NCI-H526 treated with DMSO at 0.1 percent for 48 hours (cell line): ENCODE data around the gene TBXAS1.
A peak's percentile ranks its signal among the peaks of the same experiment; 100 is the strongest.

Experiments
- DNase-seq: peaks from one replicate; lab custom pipeline; 2025; lab: John Stamatoyannopoulos, UW

Gene TBXAS1

DNA sequence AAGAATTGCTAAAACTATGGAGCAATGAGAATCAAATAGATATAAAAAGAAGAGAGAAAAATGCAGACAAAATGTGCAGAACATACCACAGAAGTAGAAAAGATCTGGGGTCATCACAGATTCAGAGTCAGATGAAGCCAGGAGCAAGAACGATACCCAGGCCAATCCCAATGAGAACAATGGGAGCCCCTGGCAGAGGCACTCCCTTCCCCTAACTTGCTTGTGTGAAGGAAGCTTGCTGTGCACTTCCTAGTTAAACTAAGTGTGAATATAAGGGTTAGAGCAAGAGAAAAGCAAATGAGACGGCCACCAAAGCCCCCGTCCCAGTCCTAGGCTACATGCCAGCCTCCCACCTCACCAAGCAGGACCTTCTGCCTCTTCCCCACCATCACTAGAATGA, 221.0 kb downstream of the TBXAS1 start:
- DNase-seq, result no peak

DNA sequence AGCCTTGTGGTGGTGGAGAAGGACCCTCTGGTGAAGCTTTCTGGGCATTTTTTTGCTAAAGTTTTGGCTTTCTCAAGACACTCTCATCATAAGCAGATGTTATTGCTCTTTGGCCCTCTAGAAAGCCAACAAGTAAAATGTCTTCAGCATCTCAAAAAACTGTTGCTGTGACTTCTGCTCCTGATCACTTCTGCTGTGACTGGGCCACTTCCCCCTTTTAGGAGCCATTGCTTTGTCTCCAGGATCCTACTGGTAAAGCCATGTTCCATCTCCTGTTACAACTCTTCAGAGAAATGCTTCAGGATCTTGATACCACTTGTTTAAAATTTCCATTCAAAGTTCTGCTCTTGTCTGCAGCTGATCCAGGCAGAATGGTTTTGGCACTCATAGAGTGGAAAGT, 222.8 kb downstream of the TBXAS1 start:
- no peak for DNase-seq

DNA sequence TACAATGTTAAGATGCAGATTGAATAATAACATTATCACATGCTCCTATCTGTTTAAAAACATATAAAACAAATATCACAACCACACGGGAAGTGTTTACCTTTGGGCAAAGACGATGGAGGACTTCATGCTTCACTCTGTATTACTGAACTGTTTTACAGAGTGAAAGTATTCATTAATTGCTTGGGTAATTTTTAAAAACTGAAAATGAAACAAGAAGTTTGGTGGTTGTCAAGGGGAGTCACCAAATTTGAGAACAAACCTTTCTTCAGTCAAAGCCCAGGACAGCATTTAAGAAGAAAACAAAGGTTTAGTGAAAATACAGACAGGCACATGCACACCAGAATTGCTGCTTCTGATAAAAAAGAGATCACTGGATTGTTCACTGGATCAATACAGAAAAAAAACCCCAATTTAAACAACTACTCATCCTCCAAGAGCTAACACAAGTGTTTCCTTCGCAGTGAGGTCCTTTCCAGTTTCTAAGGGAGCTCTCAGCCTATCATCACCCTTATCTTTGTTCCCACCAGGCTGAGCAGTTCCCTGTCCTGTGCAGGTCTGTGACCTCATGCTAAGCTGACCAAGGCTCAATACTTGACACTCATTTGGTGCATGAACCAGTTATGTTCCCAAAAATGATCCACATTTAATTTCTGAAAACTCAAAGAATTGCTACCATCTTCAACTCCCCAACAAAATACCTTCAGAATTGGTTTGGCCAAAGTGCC, 224.9 kb downstream of the TBXAS1 start:
- no peak for DNase-seq

DNA sequence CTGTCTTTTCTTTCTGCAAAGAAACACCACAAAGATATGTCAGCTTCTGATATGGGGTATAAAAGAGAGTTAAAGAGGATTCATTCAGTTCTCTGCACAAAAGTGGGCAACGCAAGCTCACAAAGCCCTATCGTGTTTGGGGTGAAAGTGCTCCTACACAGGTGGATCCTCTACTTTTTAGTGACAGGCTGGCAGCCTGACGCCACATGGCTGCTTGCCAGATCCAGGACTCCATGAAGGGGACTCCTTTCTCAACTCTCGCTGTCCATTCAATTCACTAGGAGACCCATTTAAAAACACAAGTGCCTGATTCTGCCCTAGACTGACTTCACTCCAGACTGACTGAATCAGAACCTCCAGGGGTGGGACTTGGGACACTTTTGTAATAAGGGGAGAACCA, 225.7 kb downstream of the TBXAS1 start:
- no peak for DNase-seq

DNA sequence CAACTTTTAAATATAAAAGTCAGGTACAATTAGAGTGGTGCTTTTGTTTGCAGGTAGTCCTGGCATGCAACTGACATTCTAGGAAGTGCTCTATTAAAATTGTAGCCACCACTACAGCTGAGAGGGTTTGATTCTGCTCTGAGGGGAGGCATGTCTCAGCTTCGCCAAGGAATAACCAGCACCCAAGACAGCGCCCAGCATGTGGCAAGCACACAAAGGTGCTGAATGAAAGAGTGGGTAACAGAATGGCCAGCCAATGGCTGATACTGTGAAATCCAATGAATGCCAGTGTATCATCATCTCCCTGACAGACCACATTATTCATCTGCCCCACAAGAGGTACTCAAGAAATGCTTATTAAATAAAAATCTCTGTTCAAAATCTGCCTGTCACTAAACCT, 226.8 kb downstream of the TBXAS1 start:
- DNase-seq, result no peak

DNA sequence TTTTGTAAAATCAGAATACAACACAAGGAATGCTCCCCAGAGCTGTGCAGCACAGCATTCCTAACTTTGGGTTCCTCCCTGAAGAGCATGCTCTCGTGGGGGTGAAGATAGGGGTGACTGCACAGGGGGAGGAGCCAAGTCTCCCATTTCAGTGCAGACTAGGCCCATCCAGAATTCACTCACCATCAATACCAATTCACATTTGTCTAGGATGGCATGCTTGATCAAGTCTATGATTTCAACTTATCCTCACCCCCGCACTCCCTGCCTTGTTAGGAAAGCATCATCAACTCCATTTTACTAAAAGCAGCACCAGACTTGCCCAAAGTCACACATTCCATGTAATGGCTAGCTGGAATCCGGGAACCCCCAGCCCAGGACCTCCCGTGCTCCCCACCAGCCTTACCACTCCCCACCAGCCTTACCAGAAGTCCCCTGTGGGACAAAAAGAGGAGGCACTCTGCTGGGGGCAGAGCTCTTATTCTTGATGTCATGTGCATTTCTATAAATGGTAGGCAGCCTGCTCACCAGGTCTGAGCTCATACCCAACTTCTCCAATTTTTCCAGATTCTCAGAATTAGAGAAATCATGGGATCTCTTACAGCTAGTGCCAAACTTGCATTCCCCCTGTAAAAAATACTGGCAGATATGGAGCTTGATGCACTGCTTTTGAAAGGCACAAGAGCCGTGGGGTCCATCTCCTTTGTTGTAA, 227.5 kb downstream of the TBXAS1 start:
- no peak for DNase-seq

DNA sequence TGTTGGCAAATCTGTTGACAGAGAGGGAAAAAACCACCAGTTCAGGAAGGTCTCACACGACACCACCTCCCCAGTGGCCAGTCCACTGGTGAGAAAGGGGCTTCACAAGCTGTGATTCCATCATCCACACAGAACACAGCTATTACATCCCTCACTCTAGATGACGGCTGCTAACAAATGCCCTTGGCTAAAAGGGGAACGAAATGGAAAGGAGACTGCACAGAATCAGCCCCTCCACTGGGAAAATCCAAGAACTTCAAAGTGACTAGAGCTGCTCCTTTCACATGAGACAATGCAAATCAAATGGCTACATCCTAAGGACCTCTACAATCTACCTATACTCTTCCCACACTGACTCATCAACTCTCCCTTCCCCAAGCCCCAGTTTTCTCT, 228.1 kb downstream of the TBXAS1 start:
- no peak for DNase-seq

DNA sequence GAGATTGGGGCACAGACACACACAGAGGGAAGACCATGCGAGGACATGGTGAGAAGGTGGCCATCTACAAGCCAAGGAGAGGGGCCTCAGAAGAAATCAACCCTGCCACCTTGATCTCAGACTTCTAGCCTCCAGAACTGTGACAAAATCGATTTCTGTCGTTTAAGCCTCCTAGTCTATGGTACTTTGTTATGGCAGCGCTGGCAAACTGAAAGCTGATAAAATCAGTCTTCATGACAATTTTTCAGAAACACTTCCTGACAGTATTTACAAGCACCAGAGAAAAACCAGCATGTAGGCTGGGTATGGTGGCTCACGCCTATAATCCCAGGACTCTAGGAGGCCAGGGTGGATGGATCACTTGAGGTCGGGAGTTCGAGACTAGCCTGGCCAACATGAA, 229.5 kb downstream of the TBXAS1 start:
- DNase-seq, result no peak

DNA sequence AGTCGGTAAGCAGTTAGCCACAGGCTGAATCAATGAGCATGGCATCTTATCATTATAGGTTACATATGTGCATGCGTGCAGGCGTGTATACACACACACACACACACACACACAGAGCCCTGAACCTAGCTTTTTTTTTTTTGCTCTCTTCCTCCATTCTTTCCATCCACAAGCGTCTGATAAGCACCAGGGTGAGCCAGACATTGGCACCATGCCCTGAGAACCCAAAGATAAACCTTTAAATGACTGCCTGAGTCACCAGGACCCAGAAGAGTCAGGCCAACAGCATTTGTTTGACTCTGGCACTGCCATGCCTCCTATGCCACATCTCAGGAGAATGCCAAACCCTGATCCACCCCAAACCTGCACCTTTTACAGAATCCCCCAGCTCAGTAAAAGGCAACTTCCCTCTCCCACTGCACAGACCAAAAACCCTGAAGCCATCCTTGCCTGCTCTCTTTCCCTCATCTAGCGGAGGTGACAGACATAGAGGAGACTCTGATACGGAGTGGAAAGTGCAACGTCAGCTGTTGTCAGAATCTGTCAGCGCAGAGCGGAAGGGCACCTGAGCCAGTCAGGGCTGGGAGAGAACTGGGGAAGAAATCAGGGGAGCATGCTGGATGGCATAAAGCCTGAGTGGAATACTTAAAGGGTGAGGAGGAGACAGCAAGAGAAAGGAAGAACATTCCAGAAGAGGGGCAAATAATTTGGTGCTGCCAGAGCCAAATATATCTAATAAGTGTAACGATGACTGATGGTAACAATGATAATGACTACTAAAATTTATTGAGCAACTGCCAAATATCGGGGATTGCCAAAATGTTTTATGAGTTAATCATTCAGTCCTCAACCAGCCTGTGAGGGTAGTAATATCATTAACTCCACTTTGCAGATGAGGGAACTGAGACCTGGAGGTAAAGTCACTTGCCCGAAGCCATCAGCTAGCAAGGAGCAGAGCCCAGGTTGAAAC, 230.5 kb downstream of the TBXAS1 start:
- no peak for DNase-seq

DNA sequence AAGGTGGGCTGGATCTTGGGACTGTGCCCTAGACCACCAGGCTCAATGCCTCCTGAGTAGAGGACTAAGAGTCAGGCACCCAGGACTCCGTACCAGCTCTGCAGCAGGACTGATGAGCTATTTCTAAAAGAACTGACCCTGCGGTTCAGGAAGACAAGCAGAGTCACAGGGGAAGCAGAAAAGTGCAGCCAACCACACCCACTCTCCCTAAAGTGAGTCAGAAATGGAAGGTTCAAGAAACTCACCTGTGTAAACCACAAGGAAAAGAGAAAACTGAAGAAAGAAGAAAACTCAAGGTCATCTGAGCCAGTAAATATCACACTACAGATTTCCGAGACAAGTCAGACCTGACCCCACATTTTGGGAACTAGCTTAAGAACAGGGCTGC, 231.2 kb downstream of the TBXAS1 start:
- no peak for DNase-seq

DNA sequence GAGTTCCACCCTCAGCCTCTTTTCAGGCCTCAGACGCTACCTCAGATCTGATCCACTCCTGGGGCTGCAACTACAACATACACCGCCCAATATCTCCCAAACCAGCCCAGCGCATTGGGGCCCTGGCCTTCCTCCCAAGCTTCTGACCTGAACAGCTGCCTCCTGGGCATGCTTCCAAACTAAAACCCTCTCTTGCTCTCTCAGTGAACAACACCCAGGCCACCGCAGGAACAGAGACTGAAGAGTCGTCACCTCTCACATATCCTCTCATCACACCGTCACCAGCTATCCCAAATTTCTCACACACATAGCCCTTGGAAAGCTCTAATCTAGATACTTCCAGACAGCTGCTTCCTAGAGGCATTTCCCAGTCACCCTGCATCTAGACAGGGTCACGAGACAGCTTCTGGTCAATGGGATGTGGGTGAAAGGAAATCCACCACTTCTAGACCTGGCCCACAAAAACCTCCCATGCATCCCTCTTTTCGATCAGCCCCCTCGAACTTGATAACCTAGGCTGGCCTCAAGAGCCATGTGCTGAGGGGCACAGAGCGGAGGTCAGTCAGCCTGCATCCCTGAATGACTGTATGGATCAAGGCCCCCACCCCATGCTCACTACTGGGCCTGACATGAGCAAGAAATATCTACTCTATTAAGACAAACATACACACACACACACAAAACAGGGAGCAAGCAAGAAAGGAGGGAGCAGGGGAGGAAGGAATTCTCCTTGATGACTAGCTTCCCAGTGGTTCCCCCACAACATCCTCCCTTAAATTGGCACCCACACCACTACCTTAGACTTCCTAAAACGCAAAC, 231.9 kb downstream of the TBXAS1 start:
- no peak for DNase-seq

DNA sequence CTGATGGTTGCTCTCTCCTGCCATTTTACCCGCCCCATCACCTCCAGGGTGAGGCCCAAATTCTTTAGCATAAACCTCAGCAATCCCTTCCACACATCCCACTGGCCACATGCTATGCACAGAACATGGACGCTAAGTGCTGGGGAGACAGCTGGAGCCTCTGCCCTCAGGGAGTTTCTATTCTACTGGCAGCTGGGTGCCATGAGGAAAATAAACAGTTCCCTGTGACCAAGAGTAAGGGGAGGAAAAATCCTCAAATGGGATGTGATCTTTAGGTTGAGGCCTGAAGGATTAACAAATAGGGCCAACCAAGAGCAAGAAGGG, 232.5 kb downstream of the TBXAS1 start:
- no peak for DNase-seq

DNA sequence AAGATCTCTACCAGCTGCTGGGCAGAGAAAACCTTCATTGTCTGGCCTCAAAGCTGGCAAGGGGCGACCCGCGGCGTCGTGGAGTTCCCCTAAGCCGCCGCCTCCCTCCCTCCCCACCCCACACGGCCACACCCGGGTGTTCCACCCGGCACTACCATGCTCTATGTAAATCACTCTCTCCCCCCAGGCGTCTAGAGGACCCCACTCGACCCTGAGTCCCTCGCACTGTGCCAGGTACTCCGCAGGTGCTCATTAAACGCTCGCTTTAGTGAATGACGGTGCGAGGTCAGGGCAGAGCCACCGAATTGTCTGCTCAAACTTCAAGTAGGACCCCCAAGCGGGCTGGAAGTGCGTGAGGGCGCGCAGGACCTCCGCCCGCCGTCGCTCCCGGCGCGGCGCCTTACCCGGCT, 233.1 kb downstream of the TBXAS1 start:
- DNase-seq, result peak; percentile 51

DNA sequence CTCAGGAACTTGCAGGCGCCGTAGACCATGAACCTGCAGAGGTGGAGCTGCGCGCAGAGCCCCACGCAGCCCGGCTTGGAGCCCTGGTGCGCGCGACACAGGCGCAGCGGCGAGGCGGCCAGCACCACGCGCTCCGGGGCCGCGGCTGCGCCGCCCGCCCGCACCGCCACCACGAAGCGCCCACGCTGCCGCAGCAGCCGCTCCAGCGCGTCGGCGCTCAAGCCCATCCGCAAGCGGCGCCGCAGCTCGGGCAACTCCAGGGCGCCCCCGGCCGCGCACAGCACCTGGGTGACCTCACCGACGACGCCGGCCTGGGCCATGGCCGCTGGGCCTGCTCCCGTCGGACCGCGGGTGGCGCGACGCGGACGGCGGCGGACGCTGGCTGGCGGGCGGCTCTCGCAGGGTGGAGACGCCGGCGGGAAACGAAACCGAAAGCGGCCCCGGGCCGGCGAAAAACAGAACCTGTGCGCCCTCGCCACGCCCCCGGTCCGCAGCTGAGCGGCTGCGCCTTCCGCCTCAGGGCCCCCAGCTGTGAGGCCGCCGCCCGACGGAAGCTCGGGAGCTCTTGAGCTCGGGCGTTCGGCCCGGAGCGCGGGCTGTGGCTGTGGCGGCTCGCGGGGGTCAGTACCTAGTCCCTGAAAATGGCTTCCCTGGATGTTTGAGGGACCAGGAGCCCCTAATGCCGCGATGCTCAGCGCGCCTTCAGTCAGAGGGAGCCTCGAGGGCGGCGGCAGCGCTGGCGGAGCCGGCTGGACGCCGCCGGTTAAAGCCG, 233.7 kb downstream of the TBXAS1 start, which contains the start of gene PARP12:
PARP12 (minus strand) TSS at position 424 of the 772 bp plus-strand sequence; CDS start at position 320, 104 bp downstream.
- peak; percentile 55 for DNase-seq

DNA sequence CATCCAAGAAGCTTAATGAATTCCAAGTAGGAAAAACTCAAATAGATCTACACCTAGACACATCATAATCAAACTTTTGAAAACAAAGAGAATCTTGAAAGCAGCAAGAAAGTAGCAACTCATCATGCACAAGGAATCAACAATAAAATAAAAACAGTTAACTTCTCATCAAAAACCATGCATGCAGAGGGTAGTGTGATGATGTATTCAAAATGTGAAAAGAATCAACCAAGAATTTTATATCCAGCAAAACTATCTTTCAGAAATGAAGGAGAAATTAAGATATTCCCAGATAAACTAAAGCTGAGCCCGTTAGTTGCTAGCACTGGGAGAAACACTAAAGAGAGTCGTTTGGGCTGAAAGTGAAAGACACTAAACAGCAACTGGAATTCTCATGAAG, 238.0 kb downstream of the TBXAS1 start:
- no peak for DNase-seq

DNA sequence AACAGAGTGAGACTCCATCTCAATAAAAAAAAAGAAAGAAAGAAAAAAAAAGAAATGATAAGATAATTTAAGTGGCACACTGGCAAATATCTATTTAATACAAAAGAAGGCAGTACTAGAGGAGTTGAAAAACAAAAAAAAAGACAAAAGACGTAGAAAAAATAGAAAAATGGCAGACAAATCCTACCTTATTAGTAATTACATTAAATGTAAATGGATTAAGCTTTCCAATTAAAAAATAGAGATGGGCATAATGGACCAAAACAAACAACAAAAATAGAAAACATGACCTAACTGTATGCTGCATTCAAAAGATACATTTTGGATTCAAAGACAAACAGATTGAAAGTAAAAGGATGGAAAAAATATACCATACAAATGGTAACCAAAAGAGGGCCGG, 239.0 kb downstream of the TBXAS1 start:
- DNase-seq, result no peak

DNA sequence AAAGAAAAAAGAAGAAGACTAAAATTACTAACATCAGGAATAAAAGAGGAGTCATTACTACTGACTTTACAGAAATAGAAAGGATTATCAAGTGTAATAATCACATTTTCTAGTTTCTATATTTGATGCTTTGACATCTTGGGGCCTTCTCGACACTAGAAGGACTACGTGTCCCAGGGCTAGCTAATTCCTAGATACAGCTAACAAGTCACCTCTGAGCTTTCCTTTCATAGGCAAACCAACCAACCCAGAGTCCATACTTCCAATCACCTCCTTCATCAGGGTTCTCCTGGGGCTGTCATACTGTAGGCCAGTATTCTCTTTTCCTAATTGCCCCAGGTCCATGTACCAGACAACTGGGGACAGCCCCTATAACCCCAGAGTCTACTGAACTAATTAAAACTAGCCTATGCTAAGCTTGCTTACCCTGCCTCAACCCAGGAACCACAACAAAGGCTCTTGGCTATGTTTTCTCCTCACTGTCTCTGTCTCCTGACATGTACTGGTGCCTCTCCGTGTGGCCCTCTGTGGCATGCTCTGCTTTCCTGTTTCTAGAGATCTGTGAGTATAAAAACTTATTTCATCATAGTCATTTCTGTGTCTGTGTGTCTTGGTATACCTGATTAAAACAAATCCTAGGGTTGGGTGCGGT, 240.4 kb downstream of the TBXAS1 start:
- DNase-seq, result no peak
